Lower leg skin (tissue), 3 donors: ENCODE measurements around the gene KIF5C.

Source experiments
- CTCF ChIP-seq, 3 donors: fragments of 450-650 bp; IDR thresholded peaks; one replicate each; pipeline ENCODE4 v1.5.1; 2016; ENCODE audit warnings: antibody characterized with exemption in 3 of 3, mild to moderate bottlenecking in 3 of 3, moderate library complexity in 2 of 3
- POLR2A ChIP-seq, 2 donors: fragments of 450-650 bp; IDR thresholded peaks; one replicate each; pipeline ENCODE4 v1.6.1; 2016 to 2017; ENCODE audit warnings: antibody characterized with exemption in 2 of 2, mild to moderate bottlenecking in 1 of 2, moderate library complexity in 1 of 2

GRCh38 chr2:149001496-149001895 lies 126.5 kb downstream of the KIF5C start:
- TF ChIP-seq CTCF (IDR thresholded peaks at IDR 0.05) (no peak), POLR2A (IDR thresholded peaks at IDR 0.05) (no peak)
